NT2/D1 (cell line): ENCODE data around the gene CD74.

ENCODE experiments used
- SUZ12 ChIP-seq: IDR thresholded peaks from 2 replicates; pipeline ENCODE4 v1.6.1; 2011; ENCODE audit not compliant: insufficient read length, insufficient read depth; ENCODE audit errors: extremely low read depth
- YY1 ChIP-seq: IDR thresholded peaks from 2 replicates; pipeline ENCODE4 v1.6.1; 2011; ENCODE audit not compliant: insufficient read length, insufficient read depth

GRCh38 chr5:150398722-150399523 is 13.8 kb downstream of the CD74 start:
- TF ChIP-seq SUZ12 (no peak), YY1 (no peak)
